Thymus (tissue), 11 donors: ENCODE measurements around the gene DNER. TPM values are rescaled to one million over a fixed set of nuclear protein-coding genes. Genes with fewer than 3 reads are reported as not detected.

Experiments
- DNase-seq, 9 donors: peaks; one replicate each; pipeline ENCODE4 v3.0.0-alpha.2; 2013; ENCODE audit warnings: low spot score in 9 of 9, low read depth in 6 of 9, missing footprints in 1 of 9
- H3K27ac ChIP-seq, 2 donors: one replicate each; pipeline ENCODE4 v1.5.1; 2013; ENCODE audit warnings: control low read depth in 1 of 2, low read depth in 1 of 2, low read length in 1 of 2, mild to moderate bottlenecking in 1 of 2, moderate library complexity in 1 of 2
- H3K27me3 ChIP-seq, 2 donors: one replicate each; pipeline ENCODE4 v1.5.1; 2013; ENCODE audit warnings: low read length in 1 of 2; ENCODE audit not compliant: control insufficient read depth in 2 of 2, insufficient read depth in 1 of 2
- H3K36me3 ChIP-seq, 2 donors: one replicate each; pipeline ENCODE4 v1.5.1; 2013; ENCODE audit warnings: low read length in 1 of 2, mild to moderate bottlenecking in 1 of 2, moderate library complexity in 1 of 2; ENCODE audit not compliant: control insufficient read depth in 2 of 2, insufficient read depth in 2 of 2
- H3K4me1 ChIP-seq, 2 donors: one replicate each; pipeline ENCODE4 v1.5.1; 2013; ENCODE audit warnings: low read length in 2 of 2; ENCODE audit not compliant: control insufficient read depth in 2 of 2, insufficient read depth in 2 of 2
- H3K4me3 ChIP-seq, 2 donors: one replicate each; pipeline ENCODE4 v1.5.1; 2013; ENCODE audit warnings: low read length in 2 of 2, control low read depth in 1 of 2, mild to moderate bottlenecking in 1 of 2
- H3K9me3 ChIP-seq, 2 donors: one replicate each; pipeline ENCODE4 v1.5.1; 2013; ENCODE audit warnings: low read length in 1 of 2, mild to moderate bottlenecking in 1 of 2; ENCODE audit not compliant: control insufficient read depth in 2 of 2, insufficient read depth in 1 of 2
- WGBS: extraction: QIAGEN DNeasy Blood & Tissue Kit; methylation state at CpG from one replicate; pipeline ENCODE4 v1.1.7; 2013; 5-methylcytosine and 5-hydroxymethylcytosine counted together
- polyA plus RNA-seq: library from polyadenylated mRNA; stranded (reverse); fragments of 200-250 nt; gene quantifications from one replicate; pipeline ENCODE4 v1.2.3, GENCODE V29; 2013
- total RNA-seq: library from RNA; stranded (reverse); fragments of 120-200 nt; gene quantifications from one replicate; pipeline ENCODE4 v1.2.4, GENCODE V29; 2013
- donor health status: healthy.

DNER gene
- total and polyA plus RNA-seq, 2 donors = 0.09 to 0.59 TPM

- H3K27me3 ChIP-seq = no peaks in the 10 kb centered on the region
- no peaks in the 10 kb centered on the region for H3K36me3 ChIP-seq
- no peaks in the 10 kb centered on the region for H3K4me1 ChIP-seq
- no peaks in the 10 kb centered on the region for H3K9me3 ChIP-seq
- no peak for DNase-seq
- H3K4me3 ChIP-seq = no peak overlapping the region
- 88% methylated on average over 13 of the region's 13 CpGs for WGBS
- H3K27ac ChIP-seq = no peak overlapping the region
Measured at GRCh38 chr2:229543176-229543873, 171.0 kb downstream of the DNER start.

GRCh38 chr2:229539628-229540027, 174.7 kb downstream of the DNER start:
- 81% methylated on average over 8 of the region's 8 CpGs for WGBS
- H3K9me3 ChIP-seq = no peaks in the 10 kb centered on the region
- DNase-seq = no peak

GRCh38 chr2:229531594-229531993, 182.8 kb downstream of the DNER start:
- H3K4me3 ChIP-seq = no peak overlapping the region
- H3K9me3 ChIP-seq = no peaks in the 10 kb centered on the region
- no peak for DNase-seq
- no peak overlapping the region for H3K27ac ChIP-seq
- H3K27me3 ChIP-seq = no peaks in the 10 kb centered on the region
- no peaks in the 10 kb centered on the region for H3K36me3 ChIP-seq
- WGBS = 89% methylated on average over 2 of the region's 2 CpGs
- no peaks in the 10 kb centered on the region for H3K4me1 ChIP-seq

More at GRCh38 chr2:229539628-229540027, 174.7 kb downstream of the DNER start:
- no peak overlapping the region for H3K4me3 ChIP-seq
- H3K27ac ChIP-seq = no peak overlapping the region
- no peaks in the 10 kb centered on the region for H3K4me1 ChIP-seq
- no peaks in the 10 kb centered on the region for H3K36me3 ChIP-seq
- no peaks in the 10 kb centered on the region for H3K27me3 ChIP-seq

- DNase-seq = no peak
- no peaks in the 10 kb centered on the region for H3K9me3 ChIP-seq
- H3K27ac ChIP-seq = no peak overlapping the region
- no peak overlapping the region for H3K4me3 ChIP-seq
- 83% methylated on average over 6 of the region's 6 CpGs for WGBS
- no peaks in the 10 kb centered on the region for H3K4me1 ChIP-seq
- H3K27me3 ChIP-seq = no peaks in the 10 kb centered on the region
- H3K36me3 ChIP-seq = no peaks in the 10 kb centered on the region
Measured at GRCh38 chr2:229530434-229530833, 183.9 kb downstream of the DNER start.

- no peak for DNase-seq
- 88% methylated on average over 5 of the region's 5 CpGs for WGBS
- no peak overlapping the region for H3K27ac ChIP-seq
- H3K27me3 ChIP-seq = no peaks in the 10 kb centered on the region
- no peaks in the 10 kb centered on the region for H3K36me3 ChIP-seq
- H3K4me3 ChIP-seq = no peak overlapping the region
- no peaks in the 10 kb centered on the region for H3K4me1 ChIP-seq
- no peaks in the 10 kb centered on the region for H3K9me3 ChIP-seq
Measured at GRCh38 chr2:229528846-229529245, 185.5 kb downstream of the DNER start.

- WGBS = 95% methylated on average over 10 of the region's 10 CpGs
- Histone ChIP-seq H3K36me3 (no peaks in the 10 kb centered on the region), H3K9me3 (no peaks in the 10 kb centered on the region)
Measured at GRCh38 chr2:229526951-229527350, 187.4 kb downstream of the DNER start.

GRCh38 chr2:229524799-229525198, 189.6 kb downstream of the DNER start:
- Histone ChIP-seq H3K36me3 (no peaks in the 10 kb centered on the region), H3K9me3 (no peaks in the 10 kb centered on the region), H3K4me1 (no peaks in the 10 kb centered on the region), H3K4me3 (no peak overlapping the region), H3K27me3 (no peaks in the 10 kb centered on the region), H3K27ac (no peak overlapping the region)
- WGBS = 95% methylated on average over 10 of the region's 10 CpGs
- no peak for DNase-seq

More at GRCh38 chr2:229526951-229527350, 187.4 kb downstream of the DNER start:
- no peak for DNase-seq
- H3K4me3 ChIP-seq = no peak overlapping the region
- no peaks in the 10 kb centered on the region for H3K4me1 ChIP-seq
- no peak overlapping the region for H3K27ac ChIP-seq
- no peaks in the 10 kb centered on the region for H3K27me3 ChIP-seq

- H3K27ac ChIP-seq = no peak overlapping the region
- H3K36me3 ChIP-seq = no peaks in the 10 kb centered on the region
- no peak for DNase-seq
- no peaks in the 10 kb centered on the region for H3K27me3 ChIP-seq
- H3K9me3 ChIP-seq = no peaks in the 10 kb centered on the region
- 77% methylated on average over 1 of the region's 1 CpG for WGBS
- H3K4me1 ChIP-seq = no peaks in the 10 kb centered on the region
- no peak overlapping the region for H3K4me3 ChIP-seq
Measured at GRCh38 chr2:229523663-229524062, 190.7 kb downstream of the DNER start.

DNA sequence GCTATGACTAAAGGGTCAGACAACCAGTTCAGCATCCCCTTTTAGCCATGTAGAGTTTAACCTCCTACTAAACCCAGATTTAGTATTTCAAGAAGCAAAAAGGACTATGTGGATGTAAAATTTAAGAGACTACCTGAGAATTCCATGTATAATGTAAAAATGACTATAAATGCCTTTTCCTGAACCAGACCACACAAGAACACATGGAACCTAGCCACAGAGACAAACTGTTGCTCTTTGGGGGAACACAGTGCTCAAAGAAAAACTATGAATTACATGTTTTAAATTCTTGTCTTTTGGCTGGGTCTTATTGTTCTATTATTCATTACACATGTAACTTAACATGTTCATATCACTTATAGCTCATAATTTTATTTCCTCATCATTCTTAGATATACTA, 192.8 kb downstream of the DNER start:
- Histone ChIP-seq H3K9me3 (no peaks in the 10 kb centered on the region), H3K36me3 (no peaks in the 10 kb centered on the region), H3K27me3 (no peaks in the 10 kb centered on the region), H3K4me1 (no peaks in the 10 kb centered on the region), H3K4me3 (no peak overlapping the region), H3K27ac (no peak overlapping the region)
- no peak for DNase-seq
